Lower leg skin (tissue), 3 donors: Measurements from ENCODE around the gene PTPN1.

Experiments used
- CTCF ChIP-seq, 3 donors: fragments of 450-650 bp; IDR thresholded peaks; one replicate each; pipeline ENCODE4 v1.5.1; 2016; ENCODE audit warnings: antibody characterized with exemption in 3 of 3, mild to moderate bottlenecking in 3 of 3, moderate library complexity in 2 of 3
- POLR2A ChIP-seq, 2 donors: fragments of 450-650 bp; IDR thresholded peaks; one replicate each; pipeline ENCODE4 v1.6.1; 2016 to 2017; ENCODE audit warnings: antibody characterized with exemption in 2 of 2, mild to moderate bottlenecking in 1 of 2, moderate library complexity in 1 of 2

- TF ChIP-seq POLR2A (IDR thresholded peaks at IDR 0.05) (no peak), CTCF (IDR thresholded peaks at IDR 0.05) (no peak)
Observed at GRCh38 chr20:50578061-50578777, 68.0 kb downstream of the PTPN1 start.
